Heart right ventricle (tissue), 16 donors: Measurements from ENCODE around the gene PFDN1. TPM values are rescaled to one million over a fixed set of nuclear protein-coding genes. Genes with fewer than 3 reads are reported as not detected.
"Not testable (repeated sequence)": the region's sequence is repeated elsewhere in the genome, so short reads cannot be mapped to it uniquely, and the experiment has no call there.

Source experiments
- ATAC-seq, 8 donors: fragments of 200-7000 bp; cut with Tn5 transposase; one replicate each; pipeline ENCODE4 v1.9.1; 2020; ENCODE audit warnings: mild to moderate bottlenecking in 8 of 8, moderate library complexity in 8 of 8, moderate number of reproducible peaks in 1 of 8
- DNase-seq, 2 donors: peaks; one replicate each; pipeline ENCODE4 v3.0.0-alpha.2; 2020
- H3K27ac ChIP-seq, 10 donors: fragments of 200-600 bp; sonication (generic) in 2 of 10; one replicate each; pipeline versions ENCODE4 v1.5.0 to v1.8.0; 2020 to 2022; ENCODE audit warnings: mild to moderate bottlenecking in 3 of 10
- H3K27me3 ChIP-seq, 7 donors: fragments of 200-600 bp; one replicate each; pipeline ENCODE4 v1.8.0; 2021 to 2022; ENCODE audit warnings: mild to moderate bottlenecking in 2 of 7
- H3K36me3 ChIP-seq, 9 donors: fragments of 200-600 bp; sonication (generic) in 1 of 9; one replicate each; pipeline versions ENCODE4 v1.5.0 to v1.8.0; 2020 to 2022; ENCODE audit warnings: mild to moderate bottlenecking in 2 of 9
- H3K4me1 ChIP-seq, 9 donors: fragments of 200-600 bp; sonication (generic) in 1 of 9; one replicate each; pipeline versions ENCODE4 v1.5.0 to v1.8.0; 2020 to 2022; ENCODE audit warnings: mild to moderate bottlenecking in 4 of 9
- H3K4me3 ChIP-seq, 10 donors: fragments of 200-600 bp; sonication (generic) in 2 of 10; one replicate each; pipeline versions ENCODE4 v1.5.0 to v1.8.0; 2020 to 2022; ENCODE audit warnings: mild to moderate bottlenecking in 7 of 10, moderate library complexity in 2 of 10
- H3K9me3 ChIP-seq, 11 donors: fragments of 200-600 bp in 10 of 11; sonication (generic) in 2 of 11; one replicate each; pipeline versions ENCODE4 v1.5.0 to v1.8.0; 2013 to 2022; ENCODE audit warnings: mild to moderate bottlenecking in 2 of 11, control low read depth in 1 of 11, moderate library complexity in 1 of 11
- WGBS, 2 donors: extraction: QIAGEN DNeasy Blood & Tissue Kit; methylation state at CpG; one replicate each; pipeline ENCODE4 v1.1.7; 2013; ENCODE audit warnings: inconsistent platforms in 1 of 2; 5-methylcytosine and 5-hydroxymethylcytosine counted together
- intact Hi-C, 10 donors: fragments of 100-400 bp; cut with DNase I; formaldehyde crosslinking; loops; one replicate each; pipeline versions ENCODE4 v1.11.1 to v1.14.2; 2022
- polyA plus RNA-seq, 2 donors: library from polyadenylated mRNA; stranded (reverse); fragments of 200-250 nt; gene quantifications; one replicate each; pipeline ENCODE4 v1.2.3, GENCODE V29; 2013
- total RNA-seq, 10 donors: library from RNA; stranded (reverse); fragmentation: NEBNext Ultra II Directional in 3 of 10; extraction: Animal tissue kit (Norgen Biotek cat#: 25700) in 3 of 10; gene quantifications; one replicate each; pipeline versions ENCODE4 v1.2.1 to v1.2.4, GENCODE V29; 2021 to 2023
- TF ChIP-seq, protein P1 (sequence below), 9 donors: fragments of 200-600 bp; sonication (generic) in 2 of 9; IDR thresholded peaks; one replicate each; pipeline versions ENCODE4 v1.5.0 to v1.8.0; 2021 to 2022; ENCODE audit warnings: antibody characterized with exemption in 9 of 9, mild to moderate bottlenecking in 5 of 9, moderate library complexity in 1 of 9
- donor health status: Arrhythmogenic right ventricular cardiomyopathy.
- donor health status: ischemic (EF 13 %, LVEDD 7.1; RV severe dilation, severe dysfunction).
- donor health status: healthy with polysubstance abuse.
- donor health status: DM: no; HTN: yes; CAD: no.
- donor health status: DM: no; HTN: no; CAD: no.
- donor health status: ischemic (EF 25% LVEDD 6.9; RV normal size, moderate dysfunction).
- donor health status: ischemic (EF 25% LVEDD 5.7; RV mildly dilated, moderate dysfunction).
- donor health status: healthy.
- donor health status: DM: yes; HTN: yes; CAD: no.
- donor health status: Ischemic cardiomyopathy.
- donor health status: ischemic (EF 35%, LVEDD 5.7; RV mildly dilated, moderate dysfunction).
- donor health status: nonischemic (EF 11% LVEDD 7.7; RV severe dilation, severe dysfunction).
- donor health status: DM: yes; HTN: yes; CAD: no.
- donor health status: PGD.
- donor health status: ischemic (EF 29% LVEDD 5.4; RV normal size, mild dysfunction).
- donor health status: nonischemic (EF 23%, LVEDD 6.1; RV moderate dilation, normal function).

PFDN1 gene
- total and polyA plus RNA-seq, 12 donors: 56.8 to 100 (median 80.7) TPM

DNA sequence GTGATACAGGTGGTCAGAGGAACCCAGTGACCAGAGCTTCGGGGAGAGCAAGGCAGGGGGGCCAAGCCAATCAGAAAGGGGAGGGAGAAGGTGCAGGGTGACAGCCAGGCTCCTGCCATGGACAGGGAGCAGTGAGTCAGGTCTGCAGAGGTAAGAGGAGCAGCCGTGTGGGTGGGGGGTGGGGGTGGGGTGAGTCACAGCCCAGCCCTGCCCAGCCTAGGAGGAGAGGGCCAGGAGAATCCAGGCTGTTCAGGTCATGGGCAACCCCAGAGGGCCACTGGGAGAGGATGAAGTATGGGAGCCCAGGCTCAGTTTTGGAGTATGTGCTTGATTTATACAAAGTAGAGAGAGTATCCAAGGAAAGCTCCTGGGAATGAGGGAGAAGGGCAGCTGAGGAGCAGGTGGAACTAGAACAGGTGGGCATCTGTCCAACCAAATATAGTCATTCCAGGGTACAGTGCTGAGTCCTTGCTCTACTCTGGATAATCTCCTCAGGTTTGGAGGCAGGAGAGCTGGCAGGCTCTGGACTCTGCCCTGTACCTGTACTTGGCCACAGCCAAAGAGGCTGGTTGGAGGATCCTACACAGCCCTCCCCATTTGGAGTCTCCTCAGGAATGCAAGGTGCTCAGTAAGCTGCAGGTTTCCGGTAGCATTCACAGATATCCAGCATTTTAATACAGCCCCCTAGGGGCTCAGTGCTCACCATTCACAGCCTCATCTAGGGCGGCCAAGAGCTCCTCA, 42.0 kb upstream of the PFDN1 start:
- peak in 1 of 8 donors; percentile 8 for ATAC-seq

DNA sequence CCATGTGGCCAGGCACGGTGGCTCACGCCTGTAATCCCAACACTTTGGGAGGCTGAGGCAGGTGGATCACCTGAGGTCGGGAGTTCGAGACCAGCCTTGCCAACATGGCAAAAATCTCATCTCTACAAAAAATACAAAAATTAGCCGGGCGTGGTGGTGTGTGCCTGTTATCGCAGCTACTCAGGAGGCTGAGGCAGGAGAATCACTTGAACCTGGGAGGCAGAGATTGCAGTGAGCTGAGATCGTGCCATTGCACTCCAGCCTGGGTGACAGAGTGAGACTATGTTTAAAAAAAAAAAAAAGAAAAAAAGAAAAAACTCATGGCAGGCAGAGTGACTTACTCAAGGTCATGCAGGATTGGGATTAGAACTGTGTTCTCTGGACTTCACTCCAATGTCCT, 40.9 kb upstream of the PFDN1 start:
- H3K9me3 ChIP-seq, H3K27me3 ChIP-seq, DNase-seq, ATAC-seq: not testable (repeated sequence)
- peak overlapping the region in 7 of 10 donors; percentile 70 to 96 (median 94) for H3K27ac ChIP-seq
- H3K4me1 ChIP-seq: peaks cover 19 to 92% (median 80%) of the 10 kb centered on the region in 9 donors
- H3K36me3 ChIP-seq: peaks cover 0 to 51% (median 9%) of the 10 kb centered on the region in 9 donors
- H3K4me3 ChIP-seq: peak overlapping the region in 5 of 10 donors; percentile 78 to 97 (median 88)
- WGBS, 2 donors: 94 to 96% methylated on average over 8 of the region's 8 CpGs
- intact Hi-C loops: loop anchor here in 5 of 10 donors (5.0 to 10.0 kb wide), 3 partner anchors 42 to 49 kb away; partner anchors contain the start of gene PFDN1 (in 2 of the 5)

More for the DNA sequence above, 42.0 kb upstream of the PFDN1 start:
- TF ChIP-seq, protein P1, sequence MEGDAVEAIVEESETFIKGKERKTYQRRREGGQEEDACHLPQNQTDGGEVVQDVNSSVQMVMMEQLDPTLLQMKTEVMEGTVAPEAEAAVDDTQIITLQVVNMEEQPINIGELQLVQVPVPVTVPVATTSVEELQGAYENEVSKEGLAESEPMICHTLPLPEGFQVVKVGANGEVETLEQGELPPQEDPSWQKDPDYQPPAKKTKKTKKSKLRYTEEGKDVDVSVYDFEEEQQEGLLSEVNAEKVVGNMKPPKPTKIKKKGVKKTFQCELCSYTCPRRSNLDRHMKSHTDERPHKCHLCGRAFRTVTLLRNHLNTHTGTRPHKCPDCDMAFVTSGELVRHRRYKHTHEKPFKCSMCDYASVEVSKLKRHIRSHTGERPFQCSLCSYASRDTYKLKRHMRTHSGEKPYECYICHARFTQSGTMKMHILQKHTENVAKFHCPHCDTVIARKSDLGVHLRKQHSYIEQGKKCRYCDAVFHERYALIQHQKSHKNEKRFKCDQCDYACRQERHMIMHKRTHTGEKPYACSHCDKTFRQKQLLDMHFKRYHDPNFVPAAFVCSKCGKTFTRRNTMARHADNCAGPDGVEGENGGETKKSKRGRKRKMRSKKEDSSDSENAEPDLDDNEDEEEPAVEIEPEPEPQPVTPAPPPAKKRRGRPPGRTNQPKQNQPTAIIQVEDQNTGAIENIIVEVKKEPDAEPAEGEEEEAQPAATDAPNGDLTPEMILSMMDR (IDR thresholded peaks at IDR 0.05): no peak
- H3K36me3 ChIP-seq: peaks cover 0 to 41% (median 4%) of the 10 kb centered on the region in 9 donors
- H3K4me3 ChIP-seq: peak overlapping the region; percentile 78 to 97 (median 88)
- DNase-seq: no peak
- no peaks in the 10 kb centered on the region for H3K27me3 ChIP-seq
- no peaks in the 10 kb centered on the region for H3K9me3 ChIP-seq
- H3K4me1 ChIP-seq: peaks cover 19 to 82% (median 75%) of the 10 kb centered on the region in 9 donors
- H3K27ac ChIP-seq: peak overlapping the region in 9 of 10 donors; percentile 39 to 96 (median 95)
- 46 to 54% methylated on average over 4 of the region's 4 CpGs for WGBS, 2 donors
- intact Hi-C loops: loop anchor here in 8 of 10 donors (5.0 to 10.0 kb wide), 5 partner anchors 43 to 173 kb away; partner anchors contain the start of genes PFDN1 (in 3 of the 8) and CYSTM1 (in 2 of the 8)

DNA sequence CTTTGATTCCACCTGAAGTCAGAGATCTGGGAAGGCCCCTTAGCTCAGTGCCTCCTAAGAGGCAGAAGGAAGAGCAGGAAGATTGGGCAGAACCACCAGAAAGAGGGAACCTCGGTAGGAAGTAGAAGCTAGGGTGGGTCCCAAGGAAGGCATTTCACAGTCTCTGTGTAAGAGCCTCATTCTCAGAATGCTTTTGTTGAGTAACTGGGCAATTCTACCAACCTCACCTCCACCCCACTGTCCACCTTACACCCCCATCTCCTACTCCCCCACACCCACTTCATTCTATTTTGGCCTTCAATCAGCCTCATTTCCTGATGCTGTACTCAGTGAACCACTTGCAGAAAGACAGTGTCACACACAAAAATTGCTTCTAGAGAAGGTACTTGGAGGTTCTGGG, 40.0 kb upstream of the PFDN1 start:
- DNase-seq (no peak), ATAC-seq (no peak)
- peak overlapping the region in 5 of 10 donors; percentile 4 to 97 (median 88) for H3K4me3 ChIP-seq
- peaks cover 17 to 92% (median 86%) of the 10 kb centered on the region in 9 donors for H3K4me1 ChIP-seq
- H3K27me3 ChIP-seq: no peaks in the 10 kb centered on the region
- TF ChIP-seq, protein P1 (IDR thresholded peaks at IDR 0.05): no peak
- H3K9me3 ChIP-seq: no peaks in the 10 kb centered on the region
- H3K36me3 ChIP-seq: peaks cover 0 to 59% (median 12%) of the 10 kb centered on the region in 9 donors
- 44 to 53% methylated on average over 1 of the region's 1 CpG for WGBS, 2 donors
- intact Hi-C loops: loop anchor here in 5 of 10 donors (5.0 to 10.0 kb wide), 3 partner anchors 41 to 48 kb away; partner anchors contain the start of gene PFDN1 (in 2 of the 5)
- H3K27ac ChIP-seq: peak overlapping the region in 9 of 10 donors; percentile 13 to 96 (median 90)

DNA sequence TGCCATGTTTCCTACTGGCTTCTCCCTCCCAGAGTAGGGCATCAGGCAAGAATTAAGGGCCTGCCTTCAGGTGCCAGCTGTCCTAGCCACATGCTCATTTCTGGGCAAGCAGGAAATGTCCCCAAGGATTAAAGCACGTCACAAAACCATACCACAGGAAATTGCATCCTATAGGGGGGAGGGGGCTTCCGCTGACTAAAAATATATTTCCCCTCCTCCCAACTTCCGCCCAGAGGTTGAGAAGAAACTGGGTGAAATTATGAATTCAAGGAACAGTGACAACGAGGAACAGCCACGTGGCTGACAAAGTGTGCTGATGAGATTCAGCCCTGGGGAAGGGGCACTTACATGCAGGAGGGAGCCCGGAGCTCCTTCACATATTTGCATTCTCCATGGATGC, 39.4 kb upstream of the PFDN1 start:
- ATAC-seq (peak in 2 of 8 donors; percentile 3 to 13), DNase-seq (no peak)
- peak overlapping the region; percentile 0 to 96 (median 82) for H3K27ac ChIP-seq
- H3K27me3 ChIP-seq: no peaks in the 10 kb centered on the region
- H3K4me1 ChIP-seq: peaks cover 11 to 92% (median 86%) of the 10 kb centered on the region in 9 donors
- peaks cover 0 to 65% (median 12%) of the 10 kb centered on the region in 9 donors for H3K36me3 ChIP-seq
- WGBS, 2 donors: 54 to 57% methylated on average over 6 of the region's 6 CpGs
- peak overlapping the region in 6 of 10 donors; percentile 4 to 97 (median 8) for H3K4me3 ChIP-seq
- TF ChIP-seq, protein P1 (IDR thresholded peaks at IDR 0.05): no peak
- H3K9me3 ChIP-seq: no peaks in the 10 kb centered on the region
- intact Hi-C loops: loop anchor here in 5 of 10 donors (5.0 to 10.0 kb wide), 3 partner anchors 40 to 47 kb away; partner anchors contain the start of gene PFDN1 (in 2 of the 5)
